ENCODE measurements around the gene FSHR. TPM values are rescaled to one million over a fixed set of nuclear protein-coding genes. Genes with fewer than 3 reads are reported as not detected.

The FSHR gene
- total RNA-seq, 4 donors from 2014 or later: not detected

DNA sequence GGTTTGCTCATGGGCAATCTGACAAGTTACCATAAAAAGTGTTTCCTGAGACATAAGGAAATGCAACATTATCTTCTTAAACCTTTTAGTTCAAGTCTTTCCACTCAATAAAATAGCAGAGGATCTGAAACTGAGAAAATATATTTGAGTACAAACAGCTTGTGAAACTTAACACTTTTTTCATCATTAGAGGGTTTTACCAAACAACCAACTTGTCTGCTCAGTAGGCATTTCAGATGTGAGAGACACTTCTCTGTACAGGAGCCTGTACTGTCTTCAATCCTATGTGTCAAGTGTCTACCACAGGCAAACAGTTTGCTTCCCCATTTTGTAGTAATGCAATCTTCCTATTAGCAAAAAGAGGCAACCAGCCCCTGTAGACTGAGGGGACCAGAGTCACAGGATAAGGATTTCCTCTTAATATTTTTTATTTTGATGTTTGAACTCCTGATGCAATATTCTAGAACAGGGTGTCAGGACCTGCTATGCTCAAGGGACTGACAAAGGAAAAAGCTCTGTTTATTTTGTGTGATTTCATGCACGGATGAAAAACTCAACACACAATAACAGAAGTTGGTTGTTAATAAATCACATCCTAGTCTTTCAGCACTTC is 239.7 kb downstream of the FSHR start:
- in situ Hi-C loops (cut with MboI; ENCODE audit: low sequenced_read_pairs in 4 of 4): no loop called here

More for the DNA sequence above, 239.7 kb downstream of the FSHR start:
- H3K4me3 ChIP-seq: no peak overlapping the region
- no peaks in the 10 kb centered on the region for H3K9me3 ChIP-seq
- no peaks in the 10 kb centered on the region for H3K4me1 ChIP-seq
- no peak overlapping the region for H3K27ac ChIP-seq
- ATAC-seq (no peak), DNase-seq (no peak)
- no peak for TF ChIP-seq POLR2A (IDR thresholded peaks at IDR 0.05)
- TF ChIP-seq, protein P1, sequence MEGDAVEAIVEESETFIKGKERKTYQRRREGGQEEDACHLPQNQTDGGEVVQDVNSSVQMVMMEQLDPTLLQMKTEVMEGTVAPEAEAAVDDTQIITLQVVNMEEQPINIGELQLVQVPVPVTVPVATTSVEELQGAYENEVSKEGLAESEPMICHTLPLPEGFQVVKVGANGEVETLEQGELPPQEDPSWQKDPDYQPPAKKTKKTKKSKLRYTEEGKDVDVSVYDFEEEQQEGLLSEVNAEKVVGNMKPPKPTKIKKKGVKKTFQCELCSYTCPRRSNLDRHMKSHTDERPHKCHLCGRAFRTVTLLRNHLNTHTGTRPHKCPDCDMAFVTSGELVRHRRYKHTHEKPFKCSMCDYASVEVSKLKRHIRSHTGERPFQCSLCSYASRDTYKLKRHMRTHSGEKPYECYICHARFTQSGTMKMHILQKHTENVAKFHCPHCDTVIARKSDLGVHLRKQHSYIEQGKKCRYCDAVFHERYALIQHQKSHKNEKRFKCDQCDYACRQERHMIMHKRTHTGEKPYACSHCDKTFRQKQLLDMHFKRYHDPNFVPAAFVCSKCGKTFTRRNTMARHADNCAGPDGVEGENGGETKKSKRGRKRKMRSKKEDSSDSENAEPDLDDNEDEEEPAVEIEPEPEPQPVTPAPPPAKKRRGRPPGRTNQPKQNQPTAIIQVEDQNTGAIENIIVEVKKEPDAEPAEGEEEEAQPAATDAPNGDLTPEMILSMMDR (IDR thresholded peaks at IDR 0.05 in 4 of 5, conservative IDR thresholded peaks at IDR 0.05 in 1 of 5): no peak
- no peaks in the 10 kb centered on the region for H3K27me3 ChIP-seq
- intact Hi-C loops (cut with DNase I; ENCODE audit: low total_unique reads): no loop called here
- H3K36me3 ChIP-seq: no peaks in the 10 kb centered on the region

Small RNAs within 50 kb of the gene (microRNA-seq; reads per million reads assigned to microRNA genes)
- gene MIR548BA (ENCODE audit: borderline replicate concordance in 2 of 2): 0 reads per million in 2 donors

Data from gastrocnemius medialis (tissue), 4 donors.